HEK293T (cell line): Measurements from ENCODE around the gene ANK2.
"Not testable (repeated sequence)": the region's sequence is repeated elsewhere in the genome, so short reads cannot be mapped to it uniquely, and the experiment has no call there.

Experiments used
- CTCF ChIA-PET: fragments of 350-600 bp; formaldehyde crosslinking; extraction: SDS; loops from one replicate; lab custom pipeline; 2021; ENCODE audit warnings: antibody characterized with exemption, inconsistent platforms; lab: Yijun Ruan, JAX
- POLR2A ChIA-PET: fragments of 350-600 bp; formaldehyde crosslinking; extraction: SDS; loops from one replicate; lab custom pipeline; 2020; ENCODE audit warnings: antibody characterized with exemption, inconsistent platforms; lab: Yijun Ruan, JAX
- DNase-seq: peaks from one replicate; pipeline ENCODE4 v3.0.0; 2012; ENCODE audit warnings: mixed read lengths; ENCODE audit errors: extremely low spot score
- ARNT ChIP-seq: fragments of 450-650 bp; IDR thresholded peaks from 2 replicates; pipeline ENCODE4 v1.6.1; 2017; ENCODE audit warnings: mild to moderate bottlenecking
- BHLHE40 ChIP-seq: fragments of 450-650 bp; IDR thresholded peaks from 2 replicates; pipeline ENCODE4 v1.6.1; 2016; ENCODE audit warnings: mild to moderate bottlenecking, moderate library complexity, borderline replicate concordance
- CTBP1 ChIP-seq: fragments of 450-650 bp; IDR thresholded peaks from 2 replicates; pipeline ENCODE4 v1.6.1; 2016; ENCODE audit warnings: borderline replicate concordance
- ELF4 ChIP-seq: fragments of 450-650 bp; IDR thresholded peaks from 2 replicates; pipeline ENCODE4 v1.6.1; 2017; ENCODE audit warnings: antibody characterized with exemption
- FOXA1 ChIP-seq: fragments of 450-650 bp; IDR thresholded peaks from 2 replicates; pipeline ENCODE4 v1.6.1; 2016; ENCODE audit warnings: mild to moderate bottlenecking
- FOXK2 ChIP-seq: fragments of 450-650 bp; IDR thresholded peaks from 2 replicates; pipeline ENCODE4 v1.6.1; 2016; ENCODE audit warnings: mild to moderate bottlenecking
- FOXM1 ChIP-seq: fragments of 450-650 bp; IDR thresholded peaks from 2 replicates; pipeline ENCODE4 v1.6.1; 2017; ENCODE audit warnings: mild to moderate bottlenecking, borderline replicate concordance
- HDGF ChIP-seq: fragments of 450-650 bp; IDR thresholded peaks from 2 replicates; pipeline ENCODE4 v1.6.1; 2017; ENCODE audit warnings: antibody characterized with exemption, borderline replicate concordance
- L3MBTL2 ChIP-seq: fragments of 450-650 bp; conservative IDR thresholded peaks from 2 replicates; pipeline ENCODE4 v1.6.1; 2016; ENCODE audit warnings: mild to moderate bottlenecking
- LEF1 ChIP-seq: fragments of 450-650 bp; IDR thresholded peaks from 2 replicates; pipeline ENCODE4 v1.6.1; 2017; ENCODE audit warnings: mild to moderate bottlenecking, borderline replicate concordance
- NFRKB ChIP-seq: fragments of 450-650 bp; IDR thresholded peaks from 2 replicates; pipeline ENCODE4 v1.6.1; 2016; ENCODE audit warnings: mild to moderate bottlenecking, moderate library complexity
- PKNOX1 ChIP-seq: fragments of 450-650 bp; IDR thresholded peaks from 2 replicates; pipeline ENCODE4 v1.6.1; 2016
- SP1 ChIP-seq: fragments of 450-650 bp; IDR thresholded peaks from 2 replicates; pipeline ENCODE4 v1.6.1; 2017
- SUZ12 ChIP-seq: fragments of 450-650 bp; IDR thresholded peaks from 2 replicates; pipeline ENCODE4 v1.6.1; 2016; ENCODE audit warnings: mild to moderate bottlenecking
- TARDBP ChIP-seq: fragments of 450-650 bp; IDR thresholded peaks from 2 replicates; pipeline ENCODE4 v1.6.1; 2016
- ZNF384 ChIP-seq: fragments of 450-650 bp; IDR thresholded peaks from 2 replicates; pipeline ENCODE4 v1.6.1; 2016

The ANK2 gene

GRCh38 chr4:113236916-113237315, 187.5 kb downstream of the ANK2 start:
- ChIA-PET CTCF (no interaction called here), POLR2A (no interaction called here)
- DNase-seq = no peak
- TF ChIP-seq ELF4 = no peak
- no peak for TF ChIP-seq FOXK2
- no peak for TF ChIP-seq CTBP1
- TF ChIP-seq LEF1 = no peak
- TF ChIP-seq SUZ12 = no peak
- TF ChIP-seq PKNOX1 = no peak

- CTCF ChIA-PET = no interaction called here
- TF ChIP-seq ZNF384 = no peak
- no peak for TF ChIP-seq CTBP1
- TF ChIP-seq BHLHE40 = no peak
- no peak for TF ChIP-seq TARDBP
- TF ChIP-seq ELF4 = no peak
- no peak for TF ChIP-seq FOXA1
- no peak for TF ChIP-seq PKNOX1
- no peak for TF ChIP-seq NFRKB
- TF ChIP-seq SP1 = no peak
- TF ChIP-seq HDGF = no peak
- TF ChIP-seq FOXM1 = no peak
- TF ChIP-seq L3MBTL2 = no peak
- TF ChIP-seq SUZ12 = no peak
- TF ChIP-seq ARNT = no peak
- TF ChIP-seq LEF1 = no peak
- TF ChIP-seq FOXK2 = no peak
These were observed 193.9 kb downstream of the ANK2 start for GRCh38 chr4:113243312-113243711.

GRCh38 chr4:113244747-113245146, 195.3 kb downstream of the ANK2 start:
- POLR2A ChIA-PET, DNase-seq, CTCF ChIA-PET: not testable (repeated sequence)

More at GRCh38 chr4:113243312-113243711, 193.9 kb downstream of the ANK2 start:
- POLR2A ChIA-PET = no interaction called here
- no peak for DNase-seq

- TF ChIP-seq FOXA1 (no peak), PKNOX1 (no peak), L3MBTL2 (no peak), ELF4 (no peak), FOXM1 (no peak), ZNF384 (no peak), NFRKB (no peak)
- CTCF ChIA-PET = no interaction called here
- DNase-seq = peak; percentile 13
- POLR2A ChIA-PET = no interaction called here
These were observed 198.9 kb downstream of the ANK2 start for GRCh38 chr4:113248320-113248719.

- TF ChIP-seq FOXK2 = no peak
- TF ChIP-seq L3MBTL2 = no peak
- TF ChIP-seq SUZ12 = no peak
- TF ChIP-seq CTBP1 = no peak
- no peak for DNase-seq
- ChIA-PET POLR2A (no interaction called here), CTCF (no interaction called here)
These were observed 206.2 kb downstream of the ANK2 start for GRCh38 chr4:113255628-113256027.

- ChIA-PET POLR2A (no interaction called here), CTCF (no interaction called here)
- no peak for TF ChIP-seq BHLHE40
- no peak for TF ChIP-seq PKNOX1
- no peak for DNase-seq
These were observed 207.5 kb downstream of the ANK2 start for GRCh38 chr4:113256946-113257345.

GRCh38 chr4:113260688-113261087, 211.2 kb downstream of the ANK2 start:
- POLR2A ChIA-PET = no interaction called here
- TF ChIP-seq CTBP1 = no peak
- TF ChIP-seq PKNOX1 = no peak
- TF ChIP-seq TARDBP = no peak
- no peak for TF ChIP-seq ARNT
- no peak for TF ChIP-seq HDGF
- TF ChIP-seq LEF1 = no peak
- TF ChIP-seq NFRKB = no peak
- TF ChIP-seq ZNF384 = no peak
- TF ChIP-seq SUZ12 = no peak

More at GRCh38 chr4:113260688-113261087, 211.2 kb downstream of the ANK2 start:
- no peak for DNase-seq
- CTCF ChIA-PET = no interaction called here
